HUDEP-2 (cell line): ENCODE data around the gene UBE2D2.
A peak's percentile ranks its signal among the peaks of the same experiment; 100 is the strongest.

ENCODE experiments used
- DNase-seq, 76 experiments: peaks; one replicate each; lab custom pipeline; 2025; ENCODE audit not compliant: unreplicated experiment in 76 of 76; lab: John Stamatoyannopoulos, UW

Gene UBE2D2

GRCh38 chr5:139646111-139646510 is 85.0 kb downstream of the UBE2D2 start:
- DNase-seq: no peak

DNA sequence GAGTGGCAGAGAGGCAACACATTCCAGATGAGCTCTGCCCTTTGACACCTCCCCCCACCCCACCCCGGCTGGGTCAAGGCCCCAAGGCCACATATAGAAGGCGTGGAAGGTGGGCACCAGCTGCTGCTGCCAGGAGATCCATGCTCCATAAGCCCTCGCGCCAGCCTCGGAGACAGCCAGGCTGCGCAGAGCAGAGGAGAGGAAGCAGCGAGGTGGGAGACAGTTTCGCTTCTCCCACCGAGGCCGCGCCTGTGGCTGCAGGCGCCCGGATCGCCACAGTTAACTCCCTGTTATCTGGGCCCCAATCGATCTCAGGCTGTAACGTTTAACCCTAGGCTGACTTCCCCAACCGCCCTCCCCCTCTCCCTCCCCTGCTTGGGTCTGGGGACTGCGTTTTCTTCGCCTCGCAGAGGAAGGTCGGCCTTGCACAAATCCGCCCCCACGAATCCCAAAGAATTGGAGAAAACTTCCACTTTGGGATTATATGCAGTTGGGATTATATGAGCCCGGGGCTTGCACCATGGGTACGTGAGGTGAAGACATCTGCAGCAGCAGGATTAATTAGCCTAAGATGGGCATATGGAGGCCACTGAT is 85.9 kb downstream of the UBE2D2 start:
- peak in 17 of 76 experiments; percentile 15 to 55 (median 29) for DNase-seq

GRCh38 chr5:139647506-139648204 is 86.5 kb downstream of the UBE2D2 start:
- DNase-seq: peak in 1 of 76 experiments; percentile 43

DNA sequence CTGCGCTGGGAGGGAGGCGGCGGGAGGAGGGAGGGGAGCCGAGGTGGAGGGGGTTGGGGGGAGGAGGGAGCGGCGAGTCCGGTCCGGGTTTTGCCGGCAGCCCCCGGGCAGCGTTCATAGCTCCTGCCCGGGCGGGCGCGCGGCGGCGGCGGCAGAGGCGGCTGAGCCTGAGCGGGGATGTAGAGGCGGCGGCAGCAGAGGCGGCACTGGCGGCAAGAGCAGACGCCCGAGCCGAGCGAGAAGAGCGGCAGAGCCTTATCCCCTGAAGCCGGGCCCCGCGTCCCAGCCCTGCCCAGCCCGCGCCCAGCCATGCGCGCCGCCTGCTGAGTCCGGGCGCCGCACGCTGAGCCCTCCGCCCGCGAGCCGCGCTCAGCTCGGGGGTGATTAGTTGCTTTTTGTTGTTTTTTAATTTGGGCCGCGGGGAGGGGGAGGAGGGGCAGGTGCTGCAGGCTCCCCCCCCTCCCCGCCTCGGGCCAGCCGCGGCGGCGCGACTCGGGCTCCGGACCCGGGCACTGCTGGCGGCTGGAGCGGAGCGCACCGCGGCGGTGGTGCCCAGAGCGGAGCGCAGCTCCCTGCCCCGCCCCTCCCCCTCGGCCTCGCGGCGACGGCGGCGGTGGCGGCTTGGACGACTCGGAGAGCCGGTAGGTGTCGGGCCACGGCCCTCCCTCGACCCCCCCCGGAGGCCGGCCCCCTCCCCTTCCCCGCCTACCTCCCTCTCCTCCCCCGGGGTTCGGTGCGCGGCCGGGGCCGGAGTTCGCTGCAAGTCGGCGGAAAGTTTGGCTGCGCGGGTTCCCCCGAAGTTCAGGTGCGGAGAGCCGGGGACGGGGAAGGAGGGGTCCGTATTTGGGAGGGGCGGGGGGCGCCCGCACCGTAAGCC is 87.3 kb downstream of the UBE2D2 start, which contains the start of gene CXXC5:
Gene CXXC5 (plus strand): TSS at position 145 of the 877 bp plus-strand sequence. CDS start 32,175 bp downstream, outside the sequence.
- peak in 60 of 76 experiments; percentile 2 to 78 (median 58) for DNase-seq

DNA sequence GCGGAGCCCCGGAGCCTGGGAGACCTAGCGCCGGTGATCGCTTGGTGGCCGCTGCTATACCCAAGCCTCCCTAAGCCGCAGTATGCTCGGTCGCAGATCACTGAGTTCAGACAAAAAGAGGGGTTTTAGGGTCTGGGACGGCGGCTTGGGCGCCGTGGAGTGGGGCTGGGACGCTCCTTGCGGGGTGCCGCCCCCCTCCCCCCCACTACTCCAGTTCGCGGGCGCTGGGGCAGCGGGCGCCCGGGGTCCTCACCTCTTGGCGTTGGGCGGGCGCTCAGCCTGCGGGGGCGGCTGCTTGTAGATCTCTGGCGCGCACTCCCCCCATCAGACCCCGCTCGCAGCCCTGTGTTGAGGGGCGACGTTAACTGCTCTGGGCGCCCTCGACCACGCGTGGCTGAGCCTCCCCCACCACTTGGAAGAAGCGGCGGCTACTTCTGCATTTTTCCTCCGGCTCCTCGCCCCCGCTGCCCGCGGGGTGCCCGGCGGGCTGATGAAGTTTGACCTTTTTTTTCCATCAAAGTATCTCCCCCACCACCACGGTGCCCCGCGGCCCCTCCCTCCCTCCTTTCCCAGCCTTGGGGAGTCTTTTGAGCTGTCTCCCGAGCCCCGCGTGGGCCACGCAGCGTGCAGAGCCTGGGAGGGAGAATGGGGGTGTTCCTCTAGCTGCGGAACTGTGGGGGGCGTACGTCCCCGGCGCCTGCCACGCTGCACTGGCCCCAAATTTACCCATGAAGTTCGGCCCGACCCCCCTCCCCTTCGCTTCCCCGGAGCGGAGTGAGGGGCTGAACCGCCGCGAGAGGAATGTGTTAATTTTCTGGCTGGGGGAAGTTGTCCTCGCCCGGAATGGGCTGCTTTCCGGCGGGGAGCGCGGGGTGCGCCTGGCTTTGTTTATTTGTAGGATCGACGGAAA is 88.2 kb downstream of the UBE2D2 start:
- DNase-seq: peak in 11 of 76 experiments; percentile 17 to 71 (median 38)

GRCh38 chr5:139650031-139650688 is 89.0 kb downstream of the UBE2D2 start:
- peak in 16 of 76 experiments; percentile 10 to 39 (median 28) for DNase-seq

DNA sequence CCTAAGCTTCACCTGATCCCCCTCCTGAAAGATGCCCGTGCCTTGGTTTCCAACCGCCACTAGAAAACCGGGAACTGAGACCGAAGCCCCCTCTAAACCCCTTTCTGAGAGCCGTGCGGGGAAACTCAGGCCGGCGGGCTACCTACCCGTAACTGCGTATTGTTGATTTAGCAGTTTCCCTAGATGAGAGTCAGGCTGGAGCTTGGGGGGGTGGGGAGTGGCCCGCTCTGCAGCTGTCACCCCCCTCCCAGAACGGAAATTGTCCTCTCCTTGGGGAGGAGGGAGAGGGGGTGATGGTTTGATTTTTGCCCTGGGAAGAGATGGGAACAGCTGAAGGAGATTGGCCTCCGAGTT is 89.5 kb downstream of the UBE2D2 start:
- no peak for DNase-seq

DNA sequence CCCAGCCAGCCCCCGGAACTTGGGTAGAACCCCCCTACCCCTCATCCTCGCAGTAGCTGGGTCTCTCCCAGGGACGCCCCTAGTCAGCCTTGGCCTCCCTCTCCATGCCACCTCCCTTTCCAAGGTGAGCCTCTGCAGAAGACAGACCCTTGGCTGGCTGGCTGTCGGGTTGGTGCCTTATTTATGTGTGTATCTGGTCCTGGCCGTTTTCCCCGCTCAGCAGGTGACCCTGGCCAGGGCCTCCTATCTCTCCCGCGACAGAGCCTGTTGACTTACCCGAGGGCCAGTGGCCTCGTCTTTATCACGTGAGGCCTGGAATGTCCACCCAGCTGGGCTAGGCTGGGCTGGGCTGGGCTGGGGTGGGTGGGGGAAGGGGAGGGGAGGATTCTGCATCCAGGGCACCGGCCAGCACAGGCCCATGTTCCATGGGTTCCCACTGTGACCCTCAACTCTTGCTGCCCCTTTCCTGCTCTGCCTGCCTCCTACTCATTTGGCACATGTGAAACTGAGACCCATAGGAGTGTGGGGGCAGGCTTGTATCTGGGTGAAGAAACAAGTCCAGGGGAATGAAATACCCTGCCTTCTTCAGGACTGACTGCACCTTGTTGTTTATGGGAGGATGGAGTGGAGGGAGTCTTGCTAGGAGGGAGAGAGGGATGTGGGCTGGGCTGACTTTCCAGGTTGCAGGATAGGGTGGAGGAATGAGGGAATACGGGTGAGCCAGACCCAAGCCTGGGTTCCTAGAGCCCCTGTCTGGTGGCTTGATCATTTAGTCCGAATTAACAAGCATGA is 90.1 kb downstream of the UBE2D2 start:
- DNase-seq: peak in 7 of 76 experiments; percentile 10 to 48 (median 31)

GRCh38 chr5:139651853-139652787 is 91.0 kb downstream of the UBE2D2 start:
- DNase-seq: peak in 26 of 76 experiments; percentile 10 to 56 (median 33)

DNA sequence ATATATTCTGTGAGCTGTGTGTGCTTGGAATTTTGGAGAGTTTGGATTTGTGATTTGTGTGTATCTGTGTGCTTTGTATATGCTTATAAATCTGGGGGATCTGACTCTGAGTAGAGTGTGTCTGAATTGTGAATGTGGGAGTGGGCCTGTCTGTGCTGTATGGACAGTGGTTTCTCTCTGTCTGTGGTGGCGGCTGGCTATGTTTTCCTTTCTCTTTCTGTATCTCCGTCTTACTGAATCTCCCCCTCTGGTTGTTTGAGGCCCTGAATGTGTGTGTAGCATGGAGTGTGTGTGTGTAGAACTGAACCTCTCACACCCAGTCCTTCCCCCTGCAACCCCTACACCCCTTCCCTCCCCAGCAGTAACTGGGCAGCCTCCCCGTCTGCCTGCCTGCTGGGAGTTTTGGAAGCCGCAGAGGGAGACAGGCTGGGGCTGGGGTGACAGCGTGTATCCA is 91.7 kb downstream of the UBE2D2 start:
- DNase-seq: no peak

- no peak for DNase-seq
Measured at GRCh38 chr5:139653616-139654015, 92.5 kb downstream of the UBE2D2 start.

DNA sequence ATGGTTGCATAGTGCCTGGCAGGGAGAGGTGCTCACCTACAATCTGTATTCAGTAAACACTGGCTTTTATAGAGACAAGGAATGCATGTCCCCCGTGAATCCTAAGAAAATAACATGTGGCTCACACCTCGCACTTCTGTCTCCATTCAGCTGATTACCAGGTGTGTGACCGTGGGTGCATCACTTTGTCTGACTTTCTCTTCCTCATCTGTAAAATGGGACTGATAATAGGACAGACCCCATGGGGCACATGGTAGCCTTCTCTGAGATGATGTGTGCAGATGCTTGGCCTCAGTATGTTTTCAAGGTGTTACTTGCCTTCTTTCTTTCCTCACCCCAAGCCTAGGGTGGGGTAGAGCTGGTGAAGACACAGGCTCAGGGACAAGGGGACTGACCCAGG is 93.3 kb downstream of the UBE2D2 start:
- DNase-seq: no peak

DNA sequence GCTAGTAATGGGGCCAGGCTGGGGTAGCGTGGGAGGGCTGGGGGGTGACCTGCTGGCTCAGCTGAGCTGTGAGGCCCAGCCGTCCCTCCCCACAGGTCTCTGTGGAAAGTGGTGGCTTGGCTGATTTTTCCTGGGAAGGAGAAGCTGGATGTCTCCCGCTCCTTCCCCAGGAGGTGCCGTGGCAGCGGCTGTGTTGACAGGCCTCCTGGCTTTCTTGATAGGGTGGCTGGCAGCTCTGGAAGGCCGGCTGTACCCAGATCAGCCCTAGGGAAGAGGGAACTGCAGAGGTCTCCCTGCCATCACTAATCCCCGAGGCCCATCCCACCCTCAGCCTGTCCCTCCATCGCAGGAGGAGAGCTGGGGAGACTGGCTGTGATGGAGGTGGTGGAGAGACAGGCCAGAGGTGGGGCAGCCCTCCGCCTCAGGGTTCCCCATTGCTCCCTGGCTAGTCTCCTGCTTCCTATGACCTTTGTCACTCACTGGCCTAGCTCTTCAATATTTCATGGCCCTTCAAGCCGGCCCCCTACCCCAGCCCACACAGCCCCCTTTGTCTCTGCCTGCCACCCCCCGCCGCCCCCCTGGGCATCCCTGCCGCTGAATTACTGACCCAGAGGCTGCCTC is 93.8 kb downstream of the UBE2D2 start:
- no peak for DNase-seq

- no peak for DNase-seq
Measured at GRCh38 chr5:139655727-139656271, 94.7 kb downstream of the UBE2D2 start.

GRCh38 chr5:139657363-139658321 is 96.5 kb downstream of the UBE2D2 start:
- DNase-seq: peak in 4 of 76 experiments; percentile 22 to 33 (median 25)

- DNase-seq: peak in 2 of 76 experiments; percentile 13 to 18
Measured at GRCh38 chr5:139658501-139658927, 97.4 kb downstream of the UBE2D2 start.
